Liver (tissue), 9 donors: ENCODE results near the gene PRR5L. TPM values are rescaled to one million over a fixed set of nuclear protein-coding genes. Genes with fewer than 3 reads are reported as not detected.

ENCODE experiments used
- DNase-seq: peaks from one replicate; pipeline ENCODE4 v3.0.0-alpha.2; 2017; ENCODE audit warnings: low spot score
- H3K27ac ChIP-seq, 2 donors: one replicate each; pipeline ENCODE4 v1.7.0; 2013; ENCODE audit warnings: inconsistent platforms in 2 of 2, low read length in 2 of 2, control low read depth in 1 of 2, low read depth in 1 of 2, mild to moderate bottlenecking in 1 of 2
- H3K27me3 ChIP-seq, 4 donors: one replicate each; pipeline versions ENCODE4 v1.6.1 to v1.7.0; 2013; ENCODE audit warnings: low read length in 3 of 4, inconsistent platforms in 1 of 4, mild to moderate bottlenecking in 1 of 4, moderate library complexity in 1 of 4; ENCODE audit not compliant: control insufficient read depth in 4 of 4, insufficient read depth in 4 of 4
- H3K36me3 ChIP-seq, 4 donors: one replicate each; pipeline versions ENCODE4 v1.6.1 to v1.7.0; 2013; ENCODE audit warnings: low read length in 3 of 4, mild to moderate bottlenecking in 3 of 4, low read depth in 1 of 4, moderate library complexity in 1 of 4; ENCODE audit not compliant: control insufficient read depth in 4 of 4, insufficient read depth in 3 of 4
- H3K4me1 ChIP-seq, 4 donors: one replicate each; pipeline versions ENCODE4 v1.6.1 to v1.7.0; 2013; ENCODE audit warnings: low read length in 3 of 4, mild to moderate bottlenecking in 3 of 4, moderate library complexity in 1 of 4; ENCODE audit not compliant: control insufficient read depth in 4 of 4, insufficient read depth in 4 of 4
- H3K4me3 ChIP-seq, 3 donors: one replicate each; pipeline versions ENCODE4 v1.6.1 to v1.7.0; 2013; ENCODE audit warnings: low read length in 3 of 3, control low read depth in 1 of 3, low read depth in 1 of 3, mild to moderate bottlenecking in 1 of 3
- H3K9ac ChIP-seq, 2 donors: one replicate each; pipeline ENCODE4 v1.7.0; 2013; ENCODE audit warnings: low read length in 2 of 2, mild to moderate bottlenecking in 2 of 2, moderate library complexity in 2 of 2, control low read depth in 1 of 2, low read depth in 1 of 2
- H3K9me3 ChIP-seq, 4 donors: one replicate each; pipeline versions ENCODE4 v1.6.1 to v1.7.0; 2013; ENCODE audit warnings: low read length in 3 of 4; ENCODE audit not compliant: control insufficient read depth in 4 of 4
- EGR1 ChIP-seq, 2 donors: IDR thresholded peaks; 2 replicates each; pipeline ENCODE4 v1.6.1; 2016 to 2018; ENCODE audit warnings: antibody characterized with exemption in 2 of 2, low read depth in 2 of 2
- FOXA1 ChIP-seq: IDR thresholded peaks from 2 replicates; pipeline ENCODE4 v1.6.1; 2016; ENCODE audit warnings: antibody characterized with exemption
- FOXA2 ChIP-seq: IDR thresholded peaks from 2 replicates; pipeline ENCODE4 v1.6.1; 2016; ENCODE audit warnings: antibody characterized with exemption
- GABPA ChIP-seq, 2 donors: IDR thresholded peaks in 1 of 2; conservative IDR thresholded peaks in 1 of 2; 2 replicates each; pipeline ENCODE4 v1.6.1; 2016; ENCODE audit warnings: antibody characterized with exemption in 2 of 2, mild to moderate bottlenecking in 1 of 2, moderate library complexity in 1 of 2
- HNF4A ChIP-seq, 2 donors: conservative IDR thresholded peaks; 2 replicates each; pipeline ENCODE4 v1.6.1; 2016; ENCODE audit warnings: antibody characterized with exemption in 2 of 2, mild to moderate bottlenecking in 2 of 2
- HNF4G ChIP-seq: IDR thresholded peaks from 2 replicates; pipeline ENCODE4 v1.6.1; 2016; ENCODE audit warnings: antibody characterized with exemption
- JUND ChIP-seq, 2 donors: IDR thresholded peaks; 2 replicates each; pipeline ENCODE4 v1.6.1; 2016; ENCODE audit warnings: antibody characterized with exemption in 2 of 2
- NR2F2 ChIP-seq: IDR thresholded peaks from 2 replicates; pipeline ENCODE4 v1.6.1; 2016; ENCODE audit warnings: antibody characterized with exemption
- RAD21 ChIP-seq, 2 donors: IDR thresholded peaks; 2 replicates each; pipeline ENCODE4 v1.6.1; 2016; ENCODE audit warnings: antibody characterized with exemption in 2 of 2, mild to moderate bottlenecking in 2 of 2
- RXRA ChIP-seq, 2 donors: IDR thresholded peaks; 2 replicates each; pipeline ENCODE4 v1.6.1; 2017 to 2018; ENCODE audit warnings: antibody characterized with exemption in 2 of 2, mild to moderate bottlenecking in 1 of 2
- SP1 ChIP-seq: IDR thresholded peaks from 2 replicates; pipeline ENCODE4 v1.6.1; 2018; ENCODE audit warnings: antibody characterized with exemption, mild to moderate bottlenecking
- TAF1 ChIP-seq: conservative IDR thresholded peaks from 2 replicates; pipeline ENCODE4 v1.6.1; 2016; ENCODE audit warnings: antibody characterized with exemption, mild to moderate bottlenecking
- YY1 ChIP-seq: IDR thresholded peaks from 2 replicates; pipeline ENCODE4 v1.6.1; 2016; ENCODE audit warnings: antibody characterized with exemption, mild to moderate bottlenecking
- WGBS: extraction: QIAGEN DNeasy Blood & Tissue Kit; methylation state at CpG from one replicate; pipeline ENCODE4 v1.1.7; 2013; 5-methylcytosine and 5-hydroxymethylcytosine counted together
- polyA plus RNA-seq, 2 donors: library from polyadenylated mRNA; stranded (reverse) in 1 of 2; unstranded in 1 of 2; fragments of 200-250 nt in 1 of 2; fragments of >200 nt in 1 of 2; fragmentation: Nextera tagmentation in 1 of 2; extraction: Ambion mirVana in 1 of 2; gene quantifications; one replicate each; pipeline versions ENCODE4 v1.2.1 to v1.2.3, GENCODE V29; 2013 to 2015
- total RNA-seq, 2 donors: library from RNA; depleted of rRNA; stranded (reverse); fragments of >200 nt; gene quantifications; one replicate each; pipeline ENCODE4 v1.2.3, GENCODE V29; 2014
- TF ChIP-seq, protein P1 (sequence below): IDR thresholded peaks from 2 replicates; pipeline ENCODE4 v1.6.1; 2016; ENCODE audit warnings: antibody characterized with exemption
- TF ChIP-seq, protein P2 (sequence below): IDR thresholded peaks from 2 replicates; pipeline ENCODE4 v1.6.1; 2016; ENCODE audit warnings: antibody characterized with exemption
- TF ChIP-seq, protein P3 (sequence below): IDR thresholded peaks from 2 replicates; pipeline ENCODE4 v1.6.1; 2016; ENCODE audit warnings: antibody characterized with exemption
- TF ChIP-seq, protein P4 (sequence below): fragments of 150-350 bp; IDR thresholded peaks from 2 replicates; pipeline ENCODE4 v1.5.1; 2017; ENCODE audit warnings: improper control_type of control experiment, low read depth, low read length; ENCODE audit not compliant: missing input control
- TF ChIP-seq, protein P5 (sequence below): IDR thresholded peaks from 2 replicates; pipeline ENCODE4 v1.6.1; 2016; ENCODE audit warnings: antibody characterized with exemption, mild to moderate bottlenecking
- donor health status: healthy.
- donor health status: healthy.
- donor health status: healthy.
- donor health status: healthy.
- donor health status: healthy.

The PRR5L gene
- total and polyA plus RNA-seq, 4 donors = 1.2 to 8.5 (median 4.5) TPM

DNA sequence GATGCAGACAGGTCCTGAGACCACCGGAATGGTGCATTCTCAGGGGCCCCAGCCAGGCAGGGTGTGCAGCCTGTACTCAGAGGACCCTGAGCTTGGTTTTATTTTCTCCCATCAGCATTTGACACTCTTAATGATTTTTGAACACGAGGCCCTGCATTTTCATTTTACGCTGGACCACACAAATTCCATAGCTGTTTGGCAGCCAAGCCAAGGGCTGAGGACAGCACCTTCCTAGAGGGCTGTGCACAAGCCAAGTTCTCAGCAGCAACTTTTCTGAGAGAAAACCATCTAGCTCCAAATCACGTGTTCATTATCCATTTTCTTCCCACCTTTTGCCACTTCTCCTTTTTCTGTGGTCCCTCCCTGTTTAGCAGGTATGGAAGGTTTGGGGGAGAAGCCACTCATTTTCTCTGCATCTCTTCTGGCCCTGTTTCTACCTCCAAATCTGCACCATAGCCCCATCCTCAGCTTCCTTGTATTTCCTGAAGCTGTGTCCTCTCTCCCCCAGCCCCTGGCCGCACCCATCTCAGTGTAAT, 153.5 kb downstream of the PRR5L start:
- no peak for DNase-seq
- no peaks in the 10 kb centered on the region for H3K36me3 ChIP-seq
- no peak overlapping the region for H3K9ac ChIP-seq
- no peaks in the 10 kb centered on the region for H3K9me3 ChIP-seq
- TF ChIP-seq, protein P1, sequence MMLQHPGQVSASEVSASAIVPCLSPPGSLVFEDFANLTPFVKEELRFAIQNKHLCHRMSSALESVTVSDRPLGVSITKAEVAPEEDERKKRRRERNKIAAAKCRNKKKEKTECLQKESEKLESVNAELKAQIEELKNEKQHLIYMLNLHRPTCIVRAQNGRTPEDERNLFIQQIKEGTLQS = no peak
- TF ChIP-seq GABPA (IDR thresholded peaks at IDR 0.05 in 1 of 2, conservative IDR thresholded peaks at IDR 0.05 in 1 of 2) (no peak), RAD21 (IDR thresholded peaks at IDR 0.05) (no peak), TAF1 (no peak), NR2F2 (no peak), HNF4A (conservative IDR thresholded peaks at IDR 0.05) (no peak), HNF4G (no peak), YY1 (no peak), SP1 (no peak), JUND (IDR thresholded peaks at IDR 0.05) (no peak)
- TF ChIP-seq, protein P2, sequence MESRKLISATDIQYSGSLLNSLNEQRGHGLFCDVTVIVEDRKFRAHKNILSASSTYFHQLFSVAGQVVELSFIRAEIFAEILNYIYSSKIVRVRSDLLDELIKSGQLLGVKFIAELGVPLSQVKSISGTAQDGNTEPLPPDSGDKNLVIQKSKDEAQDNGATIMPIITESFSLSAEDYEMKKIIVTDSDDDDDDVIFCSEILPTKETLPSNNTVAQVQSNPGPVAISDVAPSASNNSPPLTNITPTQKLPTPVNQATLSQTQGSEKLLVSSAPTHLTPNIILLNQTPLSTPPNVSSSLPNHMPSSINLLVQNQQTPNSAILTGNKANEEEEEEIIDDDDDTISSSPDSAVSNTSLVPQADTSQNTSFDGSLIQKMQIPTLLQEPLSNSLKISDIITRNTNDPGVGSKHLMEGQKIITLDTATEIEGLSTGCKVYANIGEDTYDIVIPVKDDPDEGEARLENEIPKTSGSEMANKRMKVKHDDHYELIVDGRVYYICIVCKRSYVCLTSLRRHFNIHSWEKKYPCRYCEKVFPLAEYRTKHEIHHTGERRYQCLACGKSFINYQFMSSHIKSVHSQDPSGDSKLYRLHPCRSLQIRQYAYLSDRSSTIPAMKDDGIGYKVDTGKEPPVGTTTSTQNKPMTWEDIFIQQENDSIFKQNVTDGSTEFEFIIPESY = no peak
- TF ChIP-seq, protein P3, sequence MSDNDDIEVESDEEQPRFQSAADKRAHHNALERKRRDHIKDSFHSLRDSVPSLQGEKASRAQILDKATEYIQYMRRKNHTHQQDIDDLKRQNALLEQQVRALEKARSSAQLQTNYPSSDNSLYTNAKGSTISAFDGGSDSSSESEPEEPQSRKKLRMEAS = no peak
- H3K4me1 ChIP-seq = peaks cover 0 to 6% (median 2%) of the 10 kb centered on the region in 4 donors
- H3K27ac ChIP-seq = no peak overlapping the region
- WGBS = 82% methylated on average over 5 of the region's 5 CpGs
- H3K27me3 ChIP-seq = no peaks in the 10 kb centered on the region
- H3K4me3 ChIP-seq = peak overlapping the region in 1 of 3 donors; percentile 32

DNA sequence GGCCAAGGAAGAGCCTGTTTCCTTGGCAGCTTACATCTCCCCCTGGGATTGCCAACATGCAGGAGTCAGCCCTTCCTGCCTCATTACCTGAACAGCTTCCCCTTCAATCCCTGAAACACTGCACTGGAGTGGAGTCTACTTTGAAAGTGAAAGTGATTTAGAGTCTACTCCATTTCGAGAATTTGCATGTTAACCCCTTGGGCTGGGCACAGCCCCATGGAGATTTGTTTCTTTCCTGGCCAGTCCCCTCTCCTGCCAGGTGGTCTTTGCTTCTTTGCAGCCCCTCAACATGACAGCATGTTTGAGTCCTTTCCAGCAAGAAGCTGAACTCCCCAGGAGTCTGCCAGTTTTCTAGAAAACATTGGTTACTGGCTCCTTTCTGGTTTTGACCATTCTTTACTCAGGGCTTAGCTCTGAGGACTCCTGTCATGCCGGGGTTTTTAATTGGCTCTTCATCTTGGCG, 154.1 kb downstream of the PRR5L start:
- Histone ChIP-seq H3K4me3 (peak overlapping the region in 1 of 3 donors; percentile 32), H3K27me3 (no peaks in the 10 kb centered on the region), H3K9me3 (no peaks in the 10 kb centered on the region), H3K36me3 (no peaks in the 10 kb centered on the region), H3K4me1 (peaks cover 0 to 6% (median 2%) of the 10 kb centered on the region in 4 donors), H3K9ac (no peak overlapping the region), H3K27ac (no peak overlapping the region)
- WGBS = 26% methylated on average over 3 of the region's 3 CpGs
- peak; percentile 19 for DNase-seq
- TF ChIP-seq JUND (IDR thresholded peaks at IDR 0.05) = no peak
- TF ChIP-seq YY1 = peak; percentile 57
- TF ChIP-seq FOXA1 = no peak

DNA sequence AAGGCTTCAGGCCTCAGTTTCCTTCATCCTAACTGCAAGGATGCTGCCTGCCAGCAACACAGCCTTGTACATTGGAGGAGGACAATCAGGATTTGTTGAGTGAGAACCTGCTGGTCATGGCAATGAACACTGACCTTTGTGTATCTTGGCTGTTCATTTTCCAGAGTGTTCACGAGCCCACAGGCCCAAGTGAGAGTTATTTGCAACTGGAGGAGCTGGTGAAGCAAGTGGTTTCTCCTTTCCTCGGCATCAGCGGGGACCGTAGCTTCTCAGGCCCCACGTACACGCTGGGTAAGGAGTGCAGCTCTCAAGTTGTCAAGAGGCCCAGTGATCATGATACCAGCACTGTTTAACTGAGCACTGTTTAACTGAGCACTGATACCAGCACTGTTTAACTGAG, 155.0 kb downstream of the PRR5L start:
- H3K9ac ChIP-seq = no peak overlapping the region
- no peaks in the 10 kb centered on the region for H3K27me3 ChIP-seq
- H3K9me3 ChIP-seq = no peaks in the 10 kb centered on the region
- H3K27ac ChIP-seq = no peak overlapping the region
- WGBS = 96% methylated on average over 6 of the region's 6 CpGs
- peaks cover 0 to 6% (median 2%) of the 10 kb centered on the region in 4 donors for H3K4me1 ChIP-seq
- H3K4me3 ChIP-seq = no peak overlapping the region
- peak; percentile 10 for DNase-seq
- no peaks in the 10 kb centered on the region for H3K36me3 ChIP-seq
- TF ChIP-seq EGR1 (IDR thresholded peaks at IDR 0.05; ENCODE audit: low read depth in 2 of 2) (no peak), RAD21 (IDR thresholded peaks at IDR 0.05) (no peak), JUND (IDR thresholded peaks at IDR 0.05) (no peak), GABPA (IDR thresholded peaks at IDR 0.05 in 1 of 2, conservative IDR thresholded peaks at IDR 0.05 in 1 of 2) (no peak), YY1 (no peak), FOXA1 (no peak), SP1 (no peak), NR2F2 (no peak), HNF4A (conservative IDR thresholded peaks at IDR 0.05) (no peak), RXRA (IDR thresholded peaks at IDR 0.05) (no peak), FOXA2 (no peak), HNF4G (no peak), TAF1 (no peak)
- TF ChIP-seq, protein P4, sequence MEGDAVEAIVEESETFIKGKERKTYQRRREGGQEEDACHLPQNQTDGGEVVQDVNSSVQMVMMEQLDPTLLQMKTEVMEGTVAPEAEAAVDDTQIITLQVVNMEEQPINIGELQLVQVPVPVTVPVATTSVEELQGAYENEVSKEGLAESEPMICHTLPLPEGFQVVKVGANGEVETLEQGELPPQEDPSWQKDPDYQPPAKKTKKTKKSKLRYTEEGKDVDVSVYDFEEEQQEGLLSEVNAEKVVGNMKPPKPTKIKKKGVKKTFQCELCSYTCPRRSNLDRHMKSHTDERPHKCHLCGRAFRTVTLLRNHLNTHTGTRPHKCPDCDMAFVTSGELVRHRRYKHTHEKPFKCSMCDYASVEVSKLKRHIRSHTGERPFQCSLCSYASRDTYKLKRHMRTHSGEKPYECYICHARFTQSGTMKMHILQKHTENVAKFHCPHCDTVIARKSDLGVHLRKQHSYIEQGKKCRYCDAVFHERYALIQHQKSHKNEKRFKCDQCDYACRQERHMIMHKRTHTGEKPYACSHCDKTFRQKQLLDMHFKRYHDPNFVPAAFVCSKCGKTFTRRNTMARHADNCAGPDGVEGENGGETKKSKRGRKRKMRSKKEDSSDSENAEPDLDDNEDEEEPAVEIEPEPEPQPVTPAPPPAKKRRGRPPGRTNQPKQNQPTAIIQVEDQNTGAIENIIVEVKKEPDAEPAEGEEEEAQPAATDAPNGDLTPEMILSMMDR = no peak
- TF ChIP-seq, protein P3 = no peak
- TF ChIP-seq, protein P1 = no peak
- TF ChIP-seq, protein P5, sequence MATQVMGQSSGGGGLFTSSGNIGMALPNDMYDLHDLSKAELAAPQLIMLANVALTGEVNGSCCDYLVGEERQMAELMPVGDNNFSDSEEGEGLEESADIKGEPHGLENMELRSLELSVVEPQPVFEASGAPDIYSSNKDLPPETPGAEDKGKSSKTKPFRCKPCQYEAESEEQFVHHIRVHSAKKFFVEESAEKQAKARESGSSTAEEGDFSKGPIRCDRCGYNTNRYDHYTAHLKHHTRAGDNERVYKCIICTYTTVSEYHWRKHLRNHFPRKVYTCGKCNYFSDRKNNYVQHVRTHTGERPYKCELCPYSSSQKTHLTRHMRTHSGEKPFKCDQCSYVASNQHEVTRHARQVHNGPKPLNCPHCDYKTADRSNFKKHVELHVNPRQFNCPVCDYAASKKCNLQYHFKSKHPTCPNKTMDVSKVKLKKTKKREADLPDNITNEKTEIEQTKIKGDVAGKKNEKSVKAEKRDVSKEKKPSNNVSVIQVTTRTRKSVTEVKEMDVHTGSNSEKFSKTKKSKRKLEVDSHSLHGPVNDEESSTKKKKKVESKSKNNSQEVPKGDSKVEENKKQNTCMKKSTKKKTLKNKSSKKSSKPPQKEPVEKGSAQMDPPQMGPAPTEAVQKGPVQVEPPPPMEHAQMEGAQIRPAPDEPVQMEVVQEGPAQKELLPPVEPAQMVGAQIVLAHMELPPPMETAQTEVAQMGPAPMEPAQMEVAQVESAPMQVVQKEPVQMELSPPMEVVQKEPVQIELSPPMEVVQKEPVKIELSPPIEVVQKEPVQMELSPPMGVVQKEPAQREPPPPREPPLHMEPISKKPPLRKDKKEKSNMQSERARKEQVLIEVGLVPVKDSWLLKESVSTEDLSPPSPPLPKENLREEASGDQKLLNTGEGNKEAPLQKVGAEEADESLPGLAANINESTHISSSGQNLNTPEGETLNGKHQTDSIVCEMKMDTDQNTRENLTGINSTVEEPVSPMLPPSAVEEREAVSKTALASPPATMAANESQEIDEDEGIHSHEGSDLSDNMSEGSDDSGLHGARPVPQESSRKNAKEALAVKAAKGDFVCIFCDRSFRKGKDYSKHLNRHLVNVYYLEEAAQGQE = no peak
